SU-DHL-6 (cell line): ENCODE measurements around the gene ERCC5.

ENCODE experiments used
- H2AFZ ChIP-seq: fragments of 200-600 bp; sonication (generic); 2 replicates; pipeline ENCODE4 v1.6.1; 2014; ENCODE audit warnings: low read depth, mild to moderate bottlenecking, moderate library complexity, mixed read lengths, antibody characterized with exemption, low read length; ENCODE audit not compliant: severe bottlenecking
- H3F3A ChIP-seq: fragments of 200-600 bp; shearing (Covaris generic); 2 replicates; pipeline ENCODE4 v1.6.0; 2016; ENCODE audit warnings: antibody characterized with exemption, mild to moderate bottlenecking; ENCODE audit not compliant: insufficient read depth
- H3K27ac ChIP-seq: fragments of 200-600 bp; sonication (generic); 2 replicates; pipeline ENCODE4 v1.5.1; 2016; ENCODE audit warnings: low read depth, mild to moderate bottlenecking, low read length, moderate library complexity, mixed read lengths
- H3K27me3 ChIP-seq: fragments of 200-600 bp; sonication (generic), shearing (Covaris generic); 2 replicates; pipeline ENCODE4 v1.6.0; 2014; ENCODE audit warnings: mild to moderate bottlenecking, low read length
- H3K36me3 ChIP-seq: fragments of 200-600 bp; sonication (generic); 2 replicates; pipeline ENCODE4 v1.6.1; 2014; ENCODE audit warnings: mild to moderate bottlenecking, low read length, mixed read lengths
- H3K4me2 ChIP-seq: fragments of 300-600, 200-600 bp; shearing (Covaris generic), sonication (generic); 2 replicates; pipeline ENCODE4 v1.6.0; 2014; ENCODE audit warnings: low read length, low read depth, mild to moderate bottlenecking; ENCODE audit not compliant: poor library complexity, severe bottlenecking
- H3K4me3 ChIP-seq: fragments of 200-600 bp; sonication (generic); 2 replicates; pipeline ENCODE4 v1.5.1; 2014; ENCODE audit warnings: antibody characterized with exemption, low read length, mild to moderate bottlenecking, mixed read lengths; ENCODE audit not compliant: insufficient read depth, poor library complexity, severe bottlenecking
- H3K79me2 ChIP-seq: fragments of 200-600 bp; sonication (generic); 2 replicates; pipeline ENCODE4 v1.6.1; 2014; ENCODE audit warnings: mild to moderate bottlenecking, low read length, moderate library complexity; ENCODE audit not compliant: insufficient read depth
- H3K9ac ChIP-seq: fragments of 200-600 bp; sonication (generic); 2 replicates; pipeline ENCODE4 v1.7.0; 2014; ENCODE audit warnings: mild to moderate bottlenecking, low read length
- H3K9me2 ChIP-seq: fragments of 200-600 bp; sonication (generic); replicated peaks from 2 replicates; pipeline ENCODE4 v1.6.1; 2014; ENCODE audit warnings: low read length; ENCODE audit not compliant: insufficient read depth
- H3K9me3 ChIP-seq: fragments of 200-600 bp; sonication (generic); 2 replicates; pipeline ENCODE4 v1.6.1; 2014; ENCODE audit warnings: low read length, mixed read lengths; ENCODE audit not compliant: insufficient read depth
- H4K20me1 ChIP-seq: fragments of 200-600 bp; sonication (generic); 2 replicates; pipeline ENCODE4 v1.6.1; 2014; ENCODE audit warnings: low read depth, mild to moderate bottlenecking, antibody characterized with exemption, low read length, moderate library complexity, mixed read lengths
- EZH2phosphoT487 ChIP-seq: fragments of 200-600 bp; sonication (generic), shearing (Covaris generic); conservative IDR thresholded peaks from 2 replicates; pipeline ENCODE4 v1.6.1; 2018; ENCODE audit warnings: mild to moderate bottlenecking, antibody characterized with exemption, low read length, moderate library complexity, mixed read lengths
- TF ChIP-seq, protein P1 (sequence below): fragments of 200-600 bp; sonication (generic); IDR thresholded peaks from one replicate; pipeline ENCODE4 v1.5.1; 2017; ENCODE audit warnings: antibody characterized with exemption, mild to moderate bottlenecking, low read length, moderate library complexity; ENCODE audit not compliant: insufficient read depth, poor library complexity, severe bottlenecking

ERCC5 gene

DNA sequence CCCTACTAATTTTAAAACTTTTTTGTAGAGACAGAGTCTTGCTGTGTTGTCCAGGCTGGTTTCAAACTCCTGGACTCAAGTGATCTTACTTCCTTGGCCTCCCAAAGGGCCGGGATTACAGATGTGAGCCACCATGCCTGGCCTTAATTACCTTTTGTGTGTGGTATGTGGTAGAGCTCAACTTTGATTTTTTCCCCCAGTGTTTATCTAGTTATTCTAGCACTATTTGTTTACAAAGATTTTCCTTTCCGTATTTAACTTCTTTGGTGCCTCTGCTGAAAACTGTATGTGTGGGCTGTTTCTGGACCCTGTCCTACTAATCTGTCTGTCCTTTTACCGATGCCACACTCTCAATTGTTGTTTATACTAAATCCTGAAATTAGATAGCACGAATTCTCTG, 9.4 kb upstream of the ERCC5 start:
- Histone ChIP-seq H3K9me2 (no peaks in the 10 kb centered on the region), H3K4me2 (no peak overlapping the region), H3K4me3 (no peak overlapping the region), H4K20me1 (no peaks in the 10 kb centered on the region), H3K27ac (no peak overlapping the region), H3K36me3 (no peaks in the 10 kb centered on the region), H2AFZ (no peak overlapping the region), H3K9ac (no peak overlapping the region), H3F3A (no peaks in the 10 kb centered on the region), H3K79me2 (no peaks in the 10 kb centered on the region), H3K9me3 (no peaks in the 10 kb centered on the region), H3K27me3 (no peaks in the 10 kb centered on the region)
- no peak for TF ChIP-seq EZH2phosphoT487
- TF ChIP-seq, protein P1, sequence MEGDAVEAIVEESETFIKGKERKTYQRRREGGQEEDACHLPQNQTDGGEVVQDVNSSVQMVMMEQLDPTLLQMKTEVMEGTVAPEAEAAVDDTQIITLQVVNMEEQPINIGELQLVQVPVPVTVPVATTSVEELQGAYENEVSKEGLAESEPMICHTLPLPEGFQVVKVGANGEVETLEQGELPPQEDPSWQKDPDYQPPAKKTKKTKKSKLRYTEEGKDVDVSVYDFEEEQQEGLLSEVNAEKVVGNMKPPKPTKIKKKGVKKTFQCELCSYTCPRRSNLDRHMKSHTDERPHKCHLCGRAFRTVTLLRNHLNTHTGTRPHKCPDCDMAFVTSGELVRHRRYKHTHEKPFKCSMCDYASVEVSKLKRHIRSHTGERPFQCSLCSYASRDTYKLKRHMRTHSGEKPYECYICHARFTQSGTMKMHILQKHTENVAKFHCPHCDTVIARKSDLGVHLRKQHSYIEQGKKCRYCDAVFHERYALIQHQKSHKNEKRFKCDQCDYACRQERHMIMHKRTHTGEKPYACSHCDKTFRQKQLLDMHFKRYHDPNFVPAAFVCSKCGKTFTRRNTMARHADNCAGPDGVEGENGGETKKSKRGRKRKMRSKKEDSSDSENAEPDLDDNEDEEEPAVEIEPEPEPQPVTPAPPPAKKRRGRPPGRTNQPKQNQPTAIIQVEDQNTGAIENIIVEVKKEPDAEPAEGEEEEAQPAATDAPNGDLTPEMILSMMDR = no peak

GRCh38 chr13:102838273-102838672, 7.6 kb upstream of the ERCC5 start:
- H3K9ac ChIP-seq = no peak overlapping the region
- no peaks in the 10 kb centered on the region for H4K20me1 ChIP-seq
- H3K4me2 ChIP-seq = no peak overlapping the region
- H3K27me3 ChIP-seq = no peaks in the 10 kb centered on the region
- no peaks in the 10 kb centered on the region for H3F3A ChIP-seq
- H3K4me3 ChIP-seq = no peak overlapping the region
- no peaks in the 10 kb centered on the region for H3K9me2 ChIP-seq
- H3K79me2 ChIP-seq = no peaks in the 10 kb centered on the region
- H3K36me3 ChIP-seq = no peaks in the 10 kb centered on the region
- H3K9me3 ChIP-seq = no peaks in the 10 kb centered on the region
- TF ChIP-seq, protein P1 = no peak
- no peak for TF ChIP-seq EZH2phosphoT487
- H3K27ac ChIP-seq = no peak overlapping the region
- H2AFZ ChIP-seq = no peak overlapping the region

- Histone ChIP-seq H3K27ac (no peak overlapping the region), H3K4me2 (no peak overlapping the region), H3K79me2 (no peaks in the 10 kb centered on the region), H2AFZ (no peak overlapping the region), H3K9me2 (no peaks in the 10 kb centered on the region), H4K20me1 (no peaks in the 10 kb centered on the region), H3K4me3 (no peak overlapping the region), H3K9me3 (no peaks in the 10 kb centered on the region), H3K27me3 (no peaks in the 10 kb centered on the region), H3K36me3 (no peaks in the 10 kb centered on the region), H3K9ac (no peak overlapping the region), H3F3A (no peaks in the 10 kb centered on the region)
- TF ChIP-seq EZH2phosphoT487 = no peak
- TF ChIP-seq, protein P1 = no peak
These were observed 6.8 kb upstream of the ERCC5 start for GRCh38 chr13:102838982-102839381.
